Stimulated activated CD4-positive, alpha-beta T cell treated with anti-CD3 and anti-CD28 coated beads, Interleukin-1b, Interleukin-23, amount 100 ng/mL, for 48 hours (primary cell): Measurements from ENCODE around the gene PITRM1.

ENCODE experiments used
- DNase-seq: peaks from one replicate; pipeline ENCODE4 v3.0.0-alpha.2; 2020

Gene PITRM1

GRCh38 chr10:3162533-3162932 is 10.0 kb downstream of the PITRM1 start:
- no peak for DNase-seq

- DNase-seq, result no peak
These were observed 13.4 kb downstream of the PITRM1 start for GRCh38 chr10:3159152-3159551.

- DNase-seq, result no peak
These were observed 17.9 kb downstream of the PITRM1 start for GRCh38 chr10:3154666-3155065.

- no peak for DNase-seq
These were observed 20.0 kb downstream of the PITRM1 start for GRCh38 chr10:3152566-3152935.

GRCh38 chr10:3151889-3152565 is 20.6 kb downstream of the PITRM1 start:
- DNase-seq, result no peak

- DNase-seq, result no peak
These were observed 21.6 kb downstream of the PITRM1 start for GRCh38 chr10:3150961-3151360.

- DNase-seq, result no peak
These were observed 22.2 kb downstream of the PITRM1 start for GRCh38 chr10:3150366-3150765.

GRCh38 chr10:3149918-3150317 is 22.7 kb downstream of the PITRM1 start:
- DNase-seq, result no peak

- DNase-seq, result no peak
These were observed 23.6 kb downstream of the PITRM1 start for GRCh38 chr10:3148994-3149393.

GRCh38 chr10:3148041-3148440 is 24.5 kb downstream of the PITRM1 start:
- DNase-seq, result no peak

GRCh38 chr10:3147117-3147820 is 25.3 kb downstream of the PITRM1 start:
- no peak for DNase-seq

GRCh38 chr10:3146289-3146688 is 26.3 kb downstream of the PITRM1 start:
- DNase-seq, result no peak

GRCh38 chr10:3145366-3145765 is 27.2 kb downstream of the PITRM1 start:
- no peak for DNase-seq

GRCh38 chr10:3143791-3144434 is 28.7 kb downstream of the PITRM1 start:
- DNase-seq, result no peak

- DNase-seq, result no peak
These were observed 29.2 kb downstream of the PITRM1 start for GRCh38 chr10:3143366-3143765.

GRCh38 chr10:3142146-3142875 is 30.3 kb downstream of the PITRM1 start:
- DNase-seq, result no peak

- no peak for DNase-seq
These were observed 31.1 kb downstream of the PITRM1 start for GRCh38 chr10:3141351-3142005.

- no peak for DNase-seq
These were observed 32.3 kb downstream of the PITRM1 start for GRCh38 chr10:3140280-3140679.

- DNase-seq, result no peak
These were observed 33.2 kb downstream of the PITRM1 start for GRCh38 chr10:3139216-3139910.

GRCh38 chr10:3137958-3138726 is 34.4 kb downstream of the PITRM1 start:
- DNase-seq, result no peak

- DNase-seq, result no peak
These were observed 35.6 kb downstream of the PITRM1 start for GRCh38 chr10:3136763-3137611.
